ENCODE results near the gene LIPC.

LIPC gene

GRCh38 chr15:58423831-58424608, 7.8 kb upstream of the LIPC start:
- no peaks in the 10 kb centered on the region for H3K36me3 ChIP-seq (ENCODE audit: control insufficient read depth, low read depth, low read length)
- H3K9me3 ChIP-seq (ENCODE audit: control insufficient read depth, low read depth, low read length): no peaks in the 10 kb centered on the region
- H3K27me3 ChIP-seq (ENCODE audit: control insufficient read depth, insufficient read depth, low read length): no peaks in the 10 kb centered on the region
- H3K27ac ChIP-seq (ENCODE audit: low read length): no peak overlapping the region
- no peak overlapping the region for H3K4me3 ChIP-seq (ENCODE audit: low read length)
- H3K9ac ChIP-seq (ENCODE audit: low read length): no peak overlapping the region
- no peaks in the 10 kb centered on the region for H3K4me1 ChIP-seq (ENCODE audit: control insufficient read depth, low read depth, low read length)

- Histone ChIP-seq H3K4me1 (ENCODE audit: control insufficient read depth, low read depth, low read length) (no peaks in the 10 kb centered on the region), H3K4me3 (ENCODE audit: low read length) (no peak overlapping the region), H3K27ac (ENCODE audit: low read length) (no peak overlapping the region), H3K9ac (ENCODE audit: low read length) (no peak overlapping the region), H3K36me3 (ENCODE audit: control insufficient read depth, low read depth, low read length) (no peaks in the 10 kb centered on the region), H3K9me3 (ENCODE audit: control insufficient read depth, low read depth, low read length) (no peaks in the 10 kb centered on the region), H3K27me3 (ENCODE audit: control insufficient read depth, insufficient read depth, low read length) (no peaks in the 10 kb centered on the region)
Observed at GRCh38 chr15:58424722-58425121, 7.1 kb upstream of the LIPC start.

DNA sequence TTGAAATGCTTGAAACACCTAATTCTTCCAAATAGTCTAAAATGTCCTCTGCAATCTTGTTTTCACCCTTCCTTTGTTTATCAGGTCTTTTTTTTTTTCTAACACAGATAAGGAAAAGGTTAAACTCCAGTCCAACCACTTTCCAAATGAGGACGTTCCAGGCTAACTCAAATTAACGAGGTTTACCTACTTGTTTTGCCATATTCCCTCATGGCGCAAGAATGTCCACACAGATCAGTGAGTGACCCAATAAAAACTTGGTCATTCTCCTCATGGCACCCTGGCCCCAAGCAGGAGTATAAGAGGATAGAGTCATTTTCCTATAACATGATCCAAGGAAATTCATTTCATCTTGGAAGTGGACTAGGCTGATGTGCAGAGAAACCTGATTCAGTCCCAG, 6.6 kb upstream of the LIPC start:
- Histone ChIP-seq H3K27ac (ENCODE audit: low read length) (no peak overlapping the region), H3K36me3 (ENCODE audit: control insufficient read depth, low read depth, low read length) (no peaks in the 10 kb centered on the region)

DNA sequence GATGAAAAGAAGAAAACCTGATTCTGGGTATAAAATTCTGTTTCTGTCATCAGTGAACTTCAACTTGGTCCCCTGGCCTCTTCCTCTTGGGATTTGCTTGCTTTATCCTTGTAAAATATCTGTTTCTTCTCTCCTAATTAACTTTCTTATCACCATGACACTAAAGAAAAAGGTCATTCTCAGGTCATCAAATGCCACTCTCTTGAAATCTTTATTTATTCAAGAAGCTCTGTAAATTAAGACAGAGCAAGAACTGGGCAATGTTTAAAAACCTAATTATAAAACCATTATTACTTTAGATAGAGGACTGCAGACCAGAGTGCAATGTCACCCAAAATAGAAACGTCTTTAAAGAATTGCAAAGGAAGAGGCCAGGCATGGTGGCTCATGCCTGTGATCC, 6.0 kb upstream of the LIPC start:
- Histone ChIP-seq H3K4me3 (ENCODE audit: low read length) (no peak overlapping the region), H3K4me1 (ENCODE audit: control insufficient read depth, low read depth, low read length) (no peaks in the 10 kb centered on the region), H3K36me3 (ENCODE audit: control insufficient read depth, low read depth, low read length) (no peaks in the 10 kb centered on the region), H3K9me3 (ENCODE audit: control insufficient read depth, low read depth, low read length) (no peaks in the 10 kb centered on the region), H3K27me3 (ENCODE audit: control insufficient read depth, insufficient read depth, low read length) (no peaks in the 10 kb centered on the region), H3K27ac (ENCODE audit: low read length) (no peak overlapping the region), H3K9ac (ENCODE audit: low read length) (no peak overlapping the region)

More for the DNA sequence above, 6.6 kb upstream of the LIPC start:
- H3K4me1 ChIP-seq (ENCODE audit: control insufficient read depth, low read depth, low read length): no peaks in the 10 kb centered on the region
- H3K27me3 ChIP-seq (ENCODE audit: control insufficient read depth, insufficient read depth, low read length): no peaks in the 10 kb centered on the region
- no peak overlapping the region for H3K4me3 ChIP-seq (ENCODE audit: low read length)
- no peak overlapping the region for H3K9ac ChIP-seq (ENCODE audit: low read length)
- no peaks in the 10 kb centered on the region for H3K9me3 ChIP-seq (ENCODE audit: control insufficient read depth, low read depth, low read length)

GRCh38 chr15:58426501-58426900, 5.3 kb upstream of the LIPC start:
- Histone ChIP-seq H3K36me3 (ENCODE audit: control insufficient read depth, low read depth, low read length) (no peaks in the 10 kb centered on the region), H3K4me1 (ENCODE audit: control insufficient read depth, low read depth, low read length) (no peaks in the 10 kb centered on the region), H3K4me3 (ENCODE audit: low read length) (no peak overlapping the region), H3K27ac (ENCODE audit: low read length) (no peak overlapping the region), H3K27me3 (ENCODE audit: control insufficient read depth, insufficient read depth, low read length) (no peaks in the 10 kb centered on the region), H3K9ac (ENCODE audit: low read length) (no peak overlapping the region), H3K9me3 (ENCODE audit: control insufficient read depth, low read depth, low read length) (no peaks in the 10 kb centered on the region)

DNA sequence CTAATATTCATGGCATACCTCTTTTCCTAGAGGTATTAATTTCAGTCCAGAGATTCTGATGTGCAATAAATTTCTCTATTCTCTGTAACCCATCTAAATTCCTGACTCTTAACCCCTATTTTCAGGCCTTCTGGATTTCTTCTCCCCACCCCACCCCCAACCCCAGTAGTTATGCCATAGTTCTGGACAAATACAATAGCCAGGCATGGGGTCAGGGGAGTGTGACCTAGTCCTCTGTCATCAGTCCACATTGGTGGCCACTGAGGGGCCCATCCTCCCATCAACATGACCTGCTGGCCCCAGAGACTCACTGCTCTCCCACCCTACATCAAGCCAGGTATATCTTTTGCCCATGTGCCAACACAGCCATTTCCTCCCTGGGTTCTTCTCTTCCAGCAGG, 3.8 kb upstream of the LIPC start:
- no peaks in the 10 kb centered on the region for H3K9me3 ChIP-seq (ENCODE audit: control insufficient read depth, low read depth, low read length)
- no peaks in the 10 kb centered on the region for H3K4me1 ChIP-seq (ENCODE audit: control insufficient read depth, low read depth, low read length)
- no peak overlapping the region for H3K4me3 ChIP-seq (ENCODE audit: low read length)
- H3K27ac ChIP-seq (ENCODE audit: low read length): no peak overlapping the region
- no peaks in the 10 kb centered on the region for H3K27me3 ChIP-seq (ENCODE audit: control insufficient read depth, insufficient read depth, low read length)
- H3K36me3 ChIP-seq (ENCODE audit: control insufficient read depth, low read depth, low read length): no peaks in the 10 kb centered on the region
- H3K9ac ChIP-seq (ENCODE audit: low read length): no peak overlapping the region

DNA sequence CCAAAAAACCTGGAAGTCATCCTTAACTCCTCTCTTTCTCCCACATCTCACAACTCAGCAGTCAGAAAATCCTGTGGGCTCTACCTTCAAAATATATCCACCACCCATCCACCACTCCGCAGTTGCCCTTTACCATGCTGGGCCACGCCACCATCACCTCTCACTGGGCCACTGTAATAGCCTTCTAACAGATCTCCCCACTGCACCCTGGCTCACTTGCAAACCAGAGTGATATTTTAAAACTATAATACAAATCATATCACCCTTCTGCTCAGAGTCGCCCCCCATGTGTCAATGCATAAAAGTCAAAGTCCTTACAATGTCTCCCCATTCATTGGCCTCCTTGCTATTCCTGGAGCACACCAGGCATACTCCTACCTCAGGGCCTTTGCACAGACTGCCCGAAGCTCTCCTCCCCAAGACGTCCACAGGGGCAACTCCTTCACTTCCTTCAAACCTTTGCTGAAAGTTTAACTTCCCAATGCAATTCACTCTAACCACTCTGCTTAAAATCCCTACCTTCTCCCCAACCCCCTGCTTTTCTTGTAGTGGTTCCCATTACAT, 1.5 kb upstream of the LIPC start:
- H3K36me3 ChIP-seq (ENCODE audit: control insufficient read depth, low read depth, low read length): no peaks in the 10 kb centered on the region
- H3K4me3 ChIP-seq (ENCODE audit: low read length): no peak overlapping the region
- no peaks in the 10 kb centered on the region for H3K9me3 ChIP-seq (ENCODE audit: control insufficient read depth, low read depth, low read length)
- H3K27ac ChIP-seq (ENCODE audit: low read length): no peak overlapping the region
- H3K4me1 ChIP-seq (ENCODE audit: control insufficient read depth, low read depth, low read length): peaks cover 10% of the 10 kb centered on the region
- no peak overlapping the region for H3K9ac ChIP-seq (ENCODE audit: low read length)
- no peaks in the 10 kb centered on the region for H3K27me3 ChIP-seq (ENCODE audit: control insufficient read depth, insufficient read depth, low read length)

DNA sequence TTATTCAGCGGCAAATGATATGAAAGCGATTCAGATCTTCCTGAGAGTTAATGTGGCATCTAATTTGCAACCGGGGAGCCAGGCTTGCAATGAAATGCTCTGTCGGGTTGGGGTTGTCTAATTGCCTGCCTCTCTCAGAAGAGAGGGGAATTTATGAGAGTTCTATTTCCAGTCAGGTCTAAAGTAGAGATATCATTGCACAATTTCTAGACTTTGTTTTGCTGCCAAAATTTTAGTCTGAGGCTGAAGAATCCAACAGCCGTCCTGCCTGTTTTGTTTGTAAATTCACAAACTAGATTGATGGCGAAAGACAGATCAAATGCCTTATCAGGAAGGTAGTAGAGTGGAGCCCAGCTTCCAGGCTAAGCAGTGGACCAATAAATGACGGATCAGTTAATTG, 610 bp downstream of the LIPC start:
- H3K36me3 ChIP-seq (ENCODE audit: control insufficient read depth, low read depth, low read length): no peaks in the 10 kb centered on the region
- no peak overlapping the region for H3K9ac ChIP-seq (ENCODE audit: low read length)
- H3K27ac ChIP-seq (ENCODE audit: low read length): no peak overlapping the region
- no peaks in the 10 kb centered on the region for H3K27me3 ChIP-seq (ENCODE audit: control insufficient read depth, insufficient read depth, low read length)
- peaks cover 10% of the 10 kb centered on the region for H3K4me1 ChIP-seq (ENCODE audit: control insufficient read depth, low read depth, low read length)
- H3K9me3 ChIP-seq (ENCODE audit: control insufficient read depth, low read depth, low read length): no peaks in the 10 kb centered on the region
- no peak overlapping the region for H3K4me3 ChIP-seq (ENCODE audit: low read length)

DNA sequence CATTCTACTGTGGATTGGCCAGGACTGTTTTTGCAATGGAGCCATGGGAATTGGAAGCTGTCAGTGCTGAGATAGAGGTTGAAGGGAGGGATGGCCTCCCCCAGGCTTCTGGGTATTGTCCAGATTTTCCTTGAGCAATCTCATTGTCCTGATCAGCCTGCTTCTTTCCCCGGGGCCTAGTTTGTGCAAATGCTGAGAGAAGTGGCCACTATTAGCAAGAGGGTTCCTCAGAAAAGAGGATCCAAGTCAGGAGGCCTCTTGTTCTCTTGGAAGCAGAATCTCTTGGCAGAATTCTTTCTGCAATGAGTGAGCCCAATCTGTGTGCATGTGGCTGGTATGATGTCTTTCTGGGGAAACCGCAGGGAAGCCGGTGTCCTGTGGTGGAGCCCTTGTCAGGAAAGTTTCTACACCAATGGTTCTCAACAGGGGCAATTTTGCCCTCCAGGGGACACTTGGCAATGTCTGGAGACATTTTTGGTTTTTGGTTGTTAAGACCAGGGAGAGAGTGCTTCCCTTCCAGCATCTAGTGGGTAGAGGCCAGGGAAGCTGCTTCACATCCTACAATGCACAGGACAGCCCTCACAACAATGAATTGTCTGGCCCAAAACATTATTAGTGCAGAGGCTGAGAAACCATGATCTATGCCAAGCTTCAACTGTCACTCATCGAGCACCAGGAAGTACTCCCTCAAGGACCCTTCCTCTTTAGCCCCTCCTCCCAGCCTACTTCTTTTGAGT, 2.0 kb downstream of the LIPC start:
- Histone ChIP-seq H3K27ac (ENCODE audit: low read length) (no peak overlapping the region), H3K9ac (ENCODE audit: low read length) (no peak overlapping the region), H3K4me1 (ENCODE audit: control insufficient read depth, low read depth, low read length) (peaks cover 10% of the 10 kb centered on the region), H3K36me3 (ENCODE audit: control insufficient read depth, low read depth, low read length) (no peaks in the 10 kb centered on the region), H3K4me3 (ENCODE audit: low read length) (no peak overlapping the region), H3K27me3 (ENCODE audit: control insufficient read depth, insufficient read depth, low read length) (no peaks in the 10 kb centered on the region), H3K9me3 (ENCODE audit: control insufficient read depth, low read depth, low read length) (no peaks in the 10 kb centered on the region)

- Histone ChIP-seq H3K9me3 (ENCODE audit: control insufficient read depth, low read depth, low read length) (no peaks in the 10 kb centered on the region), H3K4me1 (ENCODE audit: control insufficient read depth, low read depth, low read length) (peaks cover 10% of the 10 kb centered on the region), H3K4me3 (ENCODE audit: low read length) (no peak overlapping the region), H3K9ac (ENCODE audit: low read length) (no peak overlapping the region), H3K27me3 (ENCODE audit: control insufficient read depth, insufficient read depth, low read length) (no peaks in the 10 kb centered on the region), H3K27ac (ENCODE audit: low read length) (no peak overlapping the region), H3K36me3 (ENCODE audit: control insufficient read depth, low read depth, low read length) (no peaks in the 10 kb centered on the region)
Observed at GRCh38 chr15:58434334-58434875, 2.6 kb downstream of the LIPC start.

DNA sequence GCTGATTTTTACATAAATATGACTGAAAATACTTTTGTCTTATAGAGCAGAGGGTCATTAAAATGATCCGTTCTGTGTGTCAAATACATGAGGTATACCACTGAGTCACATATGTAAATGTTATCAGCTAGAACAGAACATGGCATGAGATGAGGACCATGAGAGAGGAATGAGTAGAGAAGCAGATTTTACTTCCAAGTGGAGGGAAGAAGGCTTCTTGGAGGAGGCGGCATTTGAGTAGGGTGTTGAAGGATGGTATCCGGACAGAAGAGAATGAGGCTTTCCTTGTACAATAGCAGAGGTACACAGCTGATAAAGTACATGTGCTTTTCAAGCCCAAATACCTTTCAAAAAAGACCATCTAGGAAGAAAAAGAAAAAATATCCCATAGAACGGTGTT, 4.8 kb downstream of the LIPC start:
- H3K4me1 ChIP-seq (ENCODE audit: control insufficient read depth, low read depth, low read length): peaks cover 22% of the 10 kb centered on the region
- no peaks in the 10 kb centered on the region for H3K9me3 ChIP-seq (ENCODE audit: control insufficient read depth, low read depth, low read length)
- no peaks in the 10 kb centered on the region for H3K36me3 ChIP-seq (ENCODE audit: control insufficient read depth, low read depth, low read length)
- H3K4me3 ChIP-seq (ENCODE audit: low read length): no peak overlapping the region
- no peak overlapping the region for H3K27ac ChIP-seq (ENCODE audit: low read length)
- H3K9ac ChIP-seq (ENCODE audit: low read length): no peak overlapping the region
- no peaks in the 10 kb centered on the region for H3K27me3 ChIP-seq (ENCODE audit: control insufficient read depth, insufficient read depth, low read length)

Data from iPS-18a (cell line).